Muscle layer of duodenum (tissue), 2 donors: ENCODE data around the gene SIAH1.
A peak's percentile ranks its signal among the peaks of the same experiment; 100 is the strongest.

ENCODE experiments used
- H3K27ac ChIP-seq: one replicate; pipeline ENCODE4 v1.7.0; 2013; ENCODE audit warnings: mild to moderate bottlenecking, low read length
- H3K27me3 ChIP-seq: one replicate; pipeline ENCODE4 v1.7.0; 2013; ENCODE audit warnings: low read depth, mild to moderate bottlenecking, control low read depth, low read length
- H3K36me3 ChIP-seq, 2 donors: one replicate each; pipeline ENCODE4 v1.7.0; 2013; ENCODE audit warnings: low read length in 2 of 2, control low read depth in 1 of 2, mild to moderate bottlenecking in 1 of 2; ENCODE audit not compliant: insufficient read depth in 2 of 2, control insufficient read depth in 1 of 2
- H3K4me1 ChIP-seq, 2 donors: one replicate each; pipeline ENCODE4 v1.7.0; 2013; ENCODE audit warnings: low read length in 2 of 2, mild to moderate bottlenecking in 2 of 2, control low read depth in 1 of 2, moderate library complexity in 1 of 2; ENCODE audit not compliant: insufficient read depth in 2 of 2, control insufficient read depth in 1 of 2
- H3K4me3 ChIP-seq, 2 donors: one replicate each; pipeline ENCODE4 v1.7.0; 2013; ENCODE audit warnings: low read length in 2 of 2, low read depth in 1 of 2, mild to moderate bottlenecking in 1 of 2
- H3K9me3 ChIP-seq, 2 donors: one replicate each; pipeline ENCODE4 v1.7.0; 2013; ENCODE audit warnings: low read length in 2 of 2, control low read depth in 1 of 2, mild to moderate bottlenecking in 1 of 2; ENCODE audit not compliant: control insufficient read depth in 1 of 2
- donor health status: healthy.

The SIAH1 gene

GRCh38 chr16:48385253-48386150, at the start of gene SIAH1:
TSS of gene SIAH1 (minus strand) at chr16:48385413. CDS start at chr16:48362428, 22,985 bp downstream.
- Histone ChIP-seq H3K9me3 (no peaks in the 10 kb centered on the region), H3K4me1 (peaks cover 0 to 15% of the 10 kb centered on the region in 2 donors), H3K4me3 (peak within 1 kb of the TSS; percentile 78 to 86), H3K36me3 (peaks cover 0 to 11% of the 10 kb centered on the region in 2 donors), H3K27me3 (no peaks in the 10 kb centered on the region), H3K27ac (peak within 1 kb of the TSS; percentile 87)

DNA sequence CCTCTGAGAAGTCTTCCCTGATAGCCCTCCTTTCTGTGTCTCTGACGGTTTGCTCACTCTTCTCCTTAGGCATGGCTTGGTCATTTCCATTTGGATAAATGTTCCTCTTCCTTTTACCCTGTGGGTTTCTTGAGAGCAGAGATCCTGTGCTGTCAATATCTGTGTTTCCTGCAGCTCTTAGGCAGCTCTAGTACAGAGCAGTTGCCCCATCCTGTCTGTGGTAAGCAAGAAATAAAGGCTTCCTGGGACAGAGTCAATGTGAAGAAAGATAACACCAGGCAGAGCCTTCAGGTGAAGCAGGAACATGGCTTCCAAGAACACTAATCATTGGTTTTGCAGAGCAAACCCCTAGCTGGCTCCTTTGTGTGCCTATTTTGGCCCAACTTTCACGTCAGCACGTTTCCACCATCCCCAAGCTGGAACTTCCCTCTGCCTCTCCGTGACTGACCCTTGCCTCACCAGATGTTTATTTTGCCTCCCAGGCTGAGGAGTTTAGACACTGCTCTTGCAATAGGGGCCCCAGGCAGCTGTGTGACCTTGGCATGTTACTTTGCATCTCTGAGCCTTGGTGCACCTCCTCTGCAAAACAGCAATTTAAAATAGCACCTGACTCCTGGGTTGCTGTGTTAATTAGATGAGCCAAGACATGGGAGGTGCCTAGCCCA, 49.6 kb upstream of the SIAH1 start:
- Histone ChIP-seq H3K36me3 (no peaks in the 10 kb centered on the region), H3K9me3 (no peaks in the 10 kb centered on the region), H3K4me1 (no peaks in the 10 kb centered on the region), H3K4me3 (no peak overlapping the region), H3K27ac (no peak overlapping the region), H3K27me3 (no peaks in the 10 kb centered on the region)

GRCh38 chr16:48433850-48434530, 48.8 kb upstream of the SIAH1 start:
- H3K27me3 ChIP-seq, result no peaks in the 10 kb centered on the region
- no peak overlapping the region for H3K4me3 ChIP-seq
- no peak overlapping the region for H3K27ac ChIP-seq
- H3K9me3 ChIP-seq, result no peaks in the 10 kb centered on the region
- H3K36me3 ChIP-seq, result no peaks in the 10 kb centered on the region
- H3K4me1 ChIP-seq, result no peaks in the 10 kb centered on the region

DNA sequence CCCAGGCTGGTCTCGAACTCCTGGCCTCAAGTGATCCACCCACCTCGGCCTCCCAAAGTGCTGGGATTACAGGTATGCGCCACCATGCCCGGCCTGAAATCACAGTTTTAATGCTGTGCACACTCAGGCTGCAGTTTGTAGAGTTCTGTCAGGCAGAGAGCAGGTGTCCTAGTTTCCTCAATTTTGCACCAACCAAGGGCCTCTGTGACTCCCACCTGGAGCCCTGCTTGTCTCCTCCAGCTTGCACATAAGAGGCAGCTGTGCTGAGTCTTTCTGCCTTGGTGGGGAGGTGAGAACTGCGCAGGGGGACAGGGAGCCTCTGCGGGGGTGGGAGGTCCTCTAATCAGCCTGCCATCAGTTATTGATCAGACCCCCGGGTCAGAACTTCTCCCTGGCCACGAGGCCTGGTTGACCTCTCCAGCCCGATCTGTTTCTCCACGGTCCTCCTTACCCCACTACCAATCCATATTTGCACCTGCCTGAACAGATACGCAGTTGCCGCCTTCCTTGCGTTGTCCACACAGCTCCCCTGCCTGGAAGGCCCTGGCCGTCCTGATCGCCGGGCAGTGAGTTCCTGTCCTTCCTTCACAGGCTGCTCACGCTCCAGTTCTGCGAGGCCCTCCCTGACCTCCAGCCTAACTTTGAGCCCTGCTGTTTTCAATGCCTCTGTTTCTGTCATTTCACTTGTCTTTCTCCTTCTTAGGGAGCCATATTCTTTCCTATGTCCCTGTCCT, 48.1 kb upstream of the SIAH1 start:
- Histone ChIP-seq H3K27ac (no peak overlapping the region), H3K36me3 (no peaks in the 10 kb centered on the region), H3K9me3 (no peaks in the 10 kb centered on the region), H3K4me3 (no peak overlapping the region), H3K27me3 (no peaks in the 10 kb centered on the region), H3K4me1 (no peaks in the 10 kb centered on the region)

- no peak overlapping the region for H3K27ac ChIP-seq
These were observed 46.9 kb upstream of the SIAH1 start for GRCh38 chr16:48432136-48432535.

DNA sequence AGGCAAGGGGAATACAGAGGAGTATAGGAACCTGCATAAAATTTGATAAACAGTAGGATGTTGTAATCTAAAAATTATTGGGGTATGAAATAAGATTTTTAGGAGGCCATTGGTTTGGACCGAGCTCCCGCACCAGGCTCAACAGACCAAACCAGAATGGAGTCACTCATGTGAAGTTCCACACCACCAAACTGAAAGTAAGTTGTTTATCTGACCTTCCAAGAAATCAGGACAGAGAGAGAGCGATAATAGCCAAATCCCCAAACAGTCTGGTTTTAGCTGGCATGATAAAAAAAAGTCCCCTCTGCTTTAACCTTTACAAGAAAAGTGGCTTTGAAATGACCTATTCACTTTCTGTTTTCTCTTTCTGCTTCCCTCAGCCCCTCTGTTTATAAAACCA, 45.7 kb upstream of the SIAH1 start:
- Histone ChIP-seq H3K27me3 (no peaks in the 10 kb centered on the region), H3K4me3 (no peak overlapping the region), H3K36me3 (no peaks in the 10 kb centered on the region), H3K9me3 (no peaks in the 10 kb centered on the region), H3K27ac (no peak overlapping the region), H3K4me1 (no peaks in the 10 kb centered on the region)

More at GRCh38 chr16:48432136-48432535, 46.9 kb upstream of the SIAH1 start:
- no peaks in the 10 kb centered on the region for H3K27me3 ChIP-seq
- H3K36me3 ChIP-seq, result no peaks in the 10 kb centered on the region
- no peaks in the 10 kb centered on the region for H3K4me1 ChIP-seq
- no peaks in the 10 kb centered on the region for H3K9me3 ChIP-seq
- H3K4me3 ChIP-seq, result no peak overlapping the region

GRCh38 chr16:48426244-48427141, 41.3 kb upstream of the SIAH1 start:
- Histone ChIP-seq H3K27ac (no peak overlapping the region), H3K4me3 (no peak overlapping the region), H3K4me1 (no peaks in the 10 kb centered on the region), H3K9me3 (no peaks in the 10 kb centered on the region), H3K27me3 (no peaks in the 10 kb centered on the region), H3K36me3 (no peaks in the 10 kb centered on the region)

DNA sequence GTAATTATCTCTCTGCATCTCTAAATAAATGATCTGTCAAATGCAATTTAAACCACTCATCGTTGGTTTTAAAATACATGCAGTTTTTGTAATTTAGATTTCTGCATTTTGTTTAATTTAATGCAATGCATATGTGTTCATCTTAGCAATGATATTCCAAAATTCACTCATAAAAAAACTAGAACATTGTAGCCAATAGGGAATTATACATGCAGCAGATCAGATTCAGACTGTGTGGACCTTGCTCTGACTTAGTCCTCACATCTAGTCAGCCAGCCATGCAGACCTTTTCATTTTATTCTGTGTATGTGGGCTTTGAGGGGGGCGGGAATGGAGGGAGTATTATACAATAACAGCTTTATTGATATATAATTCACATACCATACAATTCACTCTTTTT, 37.3 kb upstream of the SIAH1 start:
- Histone ChIP-seq H3K36me3 (no peaks in the 10 kb centered on the region), H3K9me3 (no peaks in the 10 kb centered on the region), H3K27ac (no peak overlapping the region), H3K4me3 (no peak overlapping the region), H3K4me1 (no peaks in the 10 kb centered on the region), H3K27me3 (no peaks in the 10 kb centered on the region)

- Histone ChIP-seq H3K36me3 (no peaks in the 10 kb centered on the region), H3K4me1 (no peaks in the 10 kb centered on the region)
These were observed 36.5 kb upstream of the SIAH1 start for GRCh38 chr16:48421741-48422140.

DNA sequence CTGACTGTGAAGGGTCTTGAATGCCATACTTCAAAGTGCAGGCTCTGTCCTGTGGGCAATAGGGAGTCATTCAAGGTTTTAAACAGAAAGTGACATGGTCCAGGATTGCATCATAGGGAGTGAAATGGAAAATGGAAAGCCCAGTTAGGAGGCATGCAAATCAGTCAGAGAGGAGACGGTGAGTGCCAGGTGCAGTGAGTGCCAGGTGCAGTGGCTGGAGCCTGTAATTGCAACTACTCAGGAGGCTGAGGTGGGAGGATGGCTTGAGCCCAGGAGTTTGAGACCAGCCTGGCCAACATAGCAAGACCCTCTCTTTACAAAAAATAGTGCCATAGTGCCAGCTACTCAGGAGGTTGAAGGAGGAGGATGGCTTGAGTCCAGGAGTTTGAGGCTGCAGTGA, 35.2 kb upstream of the SIAH1 start:
- H3K9me3 ChIP-seq, result no peaks in the 10 kb centered on the region
- no peaks in the 10 kb centered on the region for H3K4me1 ChIP-seq
- H3K27me3 ChIP-seq, result no peaks in the 10 kb centered on the region
- no peaks in the 10 kb centered on the region for H3K36me3 ChIP-seq
- H3K27ac ChIP-seq, result no peak overlapping the region
- no peak overlapping the region for H3K4me3 ChIP-seq

More at GRCh38 chr16:48421741-48422140, 36.5 kb upstream of the SIAH1 start:
- H3K9me3 ChIP-seq, result no peaks in the 10 kb centered on the region
- no peak overlapping the region for H3K4me3 ChIP-seq
- H3K27ac ChIP-seq, result no peak overlapping the region
- no peaks in the 10 kb centered on the region for H3K27me3 ChIP-seq
